ENCODE data around the gene PTPRT. TPM values are rescaled to one million over a fixed set of nuclear protein-coding genes. Genes with fewer than 3 reads are reported as not detected.

The PTPRT gene
- total RNA-seq, 1 donor from 2014 or later: not detected

- Mint-ChIP-seq H3K4me3 (ENCODE audit: unreplicated experiment) (no peak overlapping the region), H3K36me3 (ENCODE audit: low read depth) (no peaks in the 10 kb centered on the region), H3K27ac (ENCODE audit: unreplicated experiment) (no peak overlapping the region), H3K27me3 (ENCODE audit: low read depth) (no peaks in the 10 kb centered on the region), H3K4me1 (ENCODE audit: low read depth) (no peaks in the 10 kb centered on the region), H3K9me3 (ENCODE audit: low read depth) (no peaks in the 10 kb centered on the region)
- TF ChIP-seq CTCF (IDR thresholded peaks at IDR 0.05): no peak
- DNase-seq (ENCODE audit: low spot score): no peak
These were observed 1095.9 kb downstream of the PTPRT start for GRCh38 chr20:42093542-42094440.

GRCh38 chr20:42093041-42093440 is 1096.7 kb downstream of the PTPRT start:
- TF ChIP-seq CTCF (IDR thresholded peaks at IDR 0.05): no peak
- Mint-ChIP-seq H3K27ac (ENCODE audit: unreplicated experiment) (no peak overlapping the region), H3K36me3 (ENCODE audit: low read depth) (no peaks in the 10 kb centered on the region), H3K9me3 (ENCODE audit: low read depth) (no peaks in the 10 kb centered on the region), H3K4me3 (ENCODE audit: unreplicated experiment) (no peak overlapping the region), H3K27me3 (ENCODE audit: low read depth) (no peaks in the 10 kb centered on the region), H3K4me1 (ENCODE audit: low read depth) (no peaks in the 10 kb centered on the region)
- DNase-seq (ENCODE audit: low spot score): no peak

GRCh38 chr20:42085366-42085765 is 1104.3 kb downstream of the PTPRT start:
- no peak for TF ChIP-seq CTCF (IDR thresholded peaks at IDR 0.05)
- H3K36me3 Mint-ChIP-seq (ENCODE audit: low read depth): no peaks in the 10 kb centered on the region
- DNase-seq (ENCODE audit: low spot score): no peak

GRCh38 chr20:42083280-42083679 is 1106.4 kb downstream of the PTPRT start:
- Mint-ChIP-seq H3K4me1 (ENCODE audit: low read depth) (no peaks in the 10 kb centered on the region), H3K4me3 (ENCODE audit: unreplicated experiment) (no peak overlapping the region), H3K27ac (ENCODE audit: unreplicated experiment) (no peak overlapping the region), H3K9me3 (ENCODE audit: low read depth) (peaks cover 26% of the 10 kb centered on the region), H3K36me3 (ENCODE audit: low read depth) (no peaks in the 10 kb centered on the region), H3K27me3 (ENCODE audit: low read depth) (no peaks in the 10 kb centered on the region)
- no peak for TF ChIP-seq CTCF (IDR thresholded peaks at IDR 0.05)
- no peak for DNase-seq (ENCODE audit: low spot score)

More at GRCh38 chr20:42085366-42085765, 1104.3 kb downstream of the PTPRT start:
- no peaks in the 10 kb centered on the region for H3K4me1 Mint-ChIP-seq (ENCODE audit: low read depth)
- peaks cover 23% of the 10 kb centered on the region for H3K9me3 Mint-ChIP-seq (ENCODE audit: low read depth)
- no peak overlapping the region for H3K4me3 Mint-ChIP-seq (ENCODE audit: unreplicated experiment)
- no peak overlapping the region for H3K27ac Mint-ChIP-seq (ENCODE audit: unreplicated experiment)
- H3K27me3 Mint-ChIP-seq (ENCODE audit: low read depth): no peaks in the 10 kb centered on the region

- H3K27me3 Mint-ChIP-seq (ENCODE audit: low read depth): no peaks in the 10 kb centered on the region
- TF ChIP-seq CTCF (IDR thresholded peaks at IDR 0.05): no peak
- H3K27ac Mint-ChIP-seq (ENCODE audit: unreplicated experiment): no peak overlapping the region
- no peak for DNase-seq (ENCODE audit: low spot score)
- peaks cover 26% of the 10 kb centered on the region for H3K9me3 Mint-ChIP-seq (ENCODE audit: low read depth)
- no peaks in the 10 kb centered on the region for H3K4me1 Mint-ChIP-seq (ENCODE audit: low read depth)
- H3K4me3 Mint-ChIP-seq (ENCODE audit: unreplicated experiment): no peak overlapping the region
- H3K36me3 Mint-ChIP-seq (ENCODE audit: low read depth): no peaks in the 10 kb centered on the region
These were observed 1107.1 kb downstream of the PTPRT start for GRCh38 chr20:42082611-42083010.

Measured in chondrocyte (in vitro differentiated cells).